ENCODE measurements around the gene ZBTB9.

Gene ZBTB9

DNA sequence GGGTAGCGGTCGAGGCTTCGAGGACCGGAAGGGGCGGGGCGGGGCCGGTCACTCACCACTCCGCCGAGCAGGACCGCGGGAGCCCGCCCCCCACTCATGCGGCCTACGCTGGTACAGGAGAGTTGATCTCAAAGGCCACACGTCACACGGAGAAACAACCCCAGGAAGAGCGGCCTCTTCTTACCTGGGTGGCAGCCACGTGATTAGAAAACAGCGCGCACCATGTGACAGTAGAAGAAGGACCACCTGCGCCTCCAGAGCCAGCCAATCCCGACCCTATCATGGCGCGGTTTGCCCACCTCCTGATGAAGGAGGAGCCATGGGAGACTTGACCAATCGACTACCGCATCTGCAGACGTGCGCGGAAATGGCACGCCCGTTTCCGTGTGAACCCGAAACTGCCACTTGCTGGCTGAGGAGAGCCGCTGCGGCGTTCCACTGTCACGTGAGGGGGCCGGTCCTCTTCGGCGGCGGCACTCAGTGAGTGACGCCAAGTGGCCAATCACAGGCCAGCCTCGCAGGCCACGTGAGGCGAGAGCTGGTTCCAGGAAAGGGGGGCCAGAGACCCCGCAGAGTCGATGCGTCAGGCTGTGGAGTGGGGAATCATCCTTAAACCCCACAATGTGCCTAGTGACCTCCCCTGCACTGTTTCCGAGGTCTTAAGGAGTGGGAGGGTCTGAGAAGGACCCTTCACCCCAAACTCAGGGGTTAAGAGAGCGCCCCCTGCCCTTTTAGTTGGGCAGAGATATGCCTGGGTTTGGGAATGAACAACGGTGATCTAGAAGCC, 36.3 kb upstream of the ZBTB9 start, which contains the start of gene CUTA:
TSS of gene CUTA (minus strand) at position 205 of the 787 bp plus-strand sequence. CDS start at position 98, 107 bp downstream.
- peak; percentile 87 to 100 (median 100) for DNase-seq

DNA sequence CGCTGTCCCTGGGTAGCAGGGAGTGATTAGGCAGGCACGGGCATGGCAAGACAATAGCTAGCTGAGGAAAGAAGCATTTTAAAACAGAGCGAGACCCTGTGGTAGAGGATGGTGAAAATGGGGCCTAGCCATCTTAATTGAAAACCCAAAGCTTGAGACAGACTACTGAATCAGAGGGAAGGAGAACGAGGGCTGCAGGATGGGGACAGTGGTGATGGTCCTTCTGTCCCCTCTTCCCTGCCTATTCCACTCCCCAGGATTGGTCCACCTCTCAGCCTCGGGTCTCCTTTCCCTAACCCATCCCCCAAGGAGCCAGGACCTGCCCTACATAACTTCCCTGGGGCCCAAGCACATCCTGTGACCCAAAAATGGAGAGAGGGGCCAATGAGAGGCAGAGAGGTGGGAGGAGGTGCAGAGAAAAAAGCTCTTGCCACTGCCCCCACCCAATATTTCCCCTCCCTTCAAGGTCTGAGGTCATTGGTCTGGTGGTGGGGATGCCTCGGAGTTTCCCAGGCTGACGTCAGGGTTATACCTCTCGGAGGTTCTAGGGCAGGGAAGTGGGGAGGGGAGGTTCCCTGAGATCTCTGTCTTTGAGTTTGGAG, 35.6 kb upstream of the ZBTB9 start:
- no peak for DNase-seq

DNA sequence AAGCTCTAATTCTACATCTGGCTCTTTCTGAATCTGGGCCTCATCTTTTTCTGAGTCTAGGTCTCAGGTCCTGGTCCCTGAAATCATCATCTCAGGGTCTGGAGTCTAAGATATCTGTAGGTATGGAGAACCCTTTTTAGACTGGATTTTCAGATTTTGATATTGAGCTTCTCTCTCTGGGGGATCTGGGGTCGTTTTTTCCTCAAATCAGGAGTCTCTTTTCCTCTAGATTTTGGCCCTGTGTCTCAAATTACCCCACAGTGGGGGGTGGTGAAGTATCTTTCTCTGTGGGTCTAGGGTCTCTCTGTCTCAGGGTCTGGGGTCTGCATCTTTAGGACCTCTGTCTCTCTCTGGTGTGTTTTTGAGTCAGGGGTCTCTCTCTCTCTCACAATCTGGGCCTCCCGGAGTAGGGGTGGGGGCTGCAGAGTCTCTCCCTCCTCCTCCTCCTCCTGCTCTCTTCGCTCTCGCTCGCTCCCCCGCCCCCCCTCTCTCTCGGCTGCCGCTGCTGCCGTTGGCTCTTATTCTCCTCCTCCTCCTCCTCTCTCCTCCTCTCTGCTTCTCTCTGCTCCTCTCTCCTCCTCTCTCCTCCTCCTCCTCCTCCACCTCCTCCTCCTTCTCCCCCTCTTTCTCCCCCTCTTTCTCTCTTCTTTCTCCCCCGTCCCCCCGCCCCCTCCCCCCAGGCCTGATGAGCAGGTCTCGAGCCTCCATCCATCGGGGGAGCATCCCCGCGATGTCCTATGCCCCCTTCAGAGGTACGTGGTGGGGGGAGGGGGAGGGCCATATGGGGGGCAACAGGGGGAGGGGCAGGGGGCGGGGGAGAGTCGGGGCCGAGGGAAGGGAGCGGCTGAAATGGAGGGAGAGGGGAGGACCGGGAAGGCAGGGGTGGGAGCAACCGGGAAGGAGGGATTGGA, 34.5 kb upstream of the ZBTB9 start, which contains the start of gene SYNGAP1:
TSS of gene SYNGAP1 (plus strand) at position 486 of the 911 bp plus-strand sequence. CDS start at position 686, 200 bp downstream.
- DNase-seq: peak in 39 of 58 donors; percentile 13 to 75 (median 41)

DNA sequence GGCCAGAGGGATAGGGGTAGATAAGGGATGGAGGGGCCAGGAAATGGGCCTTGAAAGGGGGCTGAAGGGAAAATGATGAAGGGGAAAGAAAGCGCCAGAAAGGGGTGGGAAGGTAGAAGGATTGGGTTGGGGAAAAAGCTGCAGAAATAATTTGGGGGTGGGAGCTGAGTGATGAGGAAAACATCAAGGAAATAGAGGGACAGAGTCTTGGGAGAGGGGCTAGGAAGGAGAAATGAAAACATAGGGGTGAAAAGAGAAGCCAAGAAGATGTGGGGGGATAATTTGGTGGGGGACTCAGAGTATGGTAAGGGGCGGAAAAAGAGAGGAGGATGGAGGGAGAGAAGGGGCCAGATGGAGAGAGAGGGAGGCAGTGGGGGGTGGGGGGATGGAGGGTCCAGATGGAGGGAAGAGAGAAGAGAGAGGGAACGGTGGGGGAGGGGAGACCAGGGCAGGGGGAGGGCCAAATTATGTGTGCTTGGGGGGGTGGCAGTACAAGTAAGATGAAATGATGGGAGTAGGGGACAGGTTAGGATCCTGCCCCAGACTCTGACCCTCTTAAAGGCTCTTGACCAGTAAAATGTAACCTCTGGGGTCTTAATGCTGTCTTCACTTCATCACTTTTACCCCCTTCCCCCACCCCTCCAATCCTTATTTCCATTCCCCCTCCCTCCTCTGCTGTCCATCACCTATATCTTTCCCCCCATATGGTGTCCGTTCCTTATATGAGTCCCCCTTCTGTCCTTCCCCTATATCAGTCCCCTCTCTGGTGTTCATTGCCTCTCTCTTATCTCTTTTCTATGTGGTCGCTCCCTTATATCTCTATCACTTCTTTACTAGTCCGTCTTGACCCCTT, 33.7 kb upstream of the ZBTB9 start:
- no peak for DNase-seq

DNA sequence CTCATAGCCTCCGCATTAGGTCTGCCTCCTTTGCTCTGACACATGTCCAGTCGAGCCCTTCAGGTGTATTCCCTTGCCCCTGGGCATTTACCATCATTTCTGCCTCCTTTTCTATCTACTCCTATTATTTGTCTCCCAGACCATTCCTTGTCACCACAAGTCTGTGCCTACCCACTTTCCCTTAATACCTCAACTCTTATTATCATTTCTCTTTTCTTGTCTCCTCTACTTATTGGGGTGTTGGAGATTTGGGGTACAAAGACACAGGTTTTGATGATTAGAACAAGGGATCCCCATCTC, 33.1 kb upstream of the ZBTB9 start:
- no peak for DNase-seq

DNA sequence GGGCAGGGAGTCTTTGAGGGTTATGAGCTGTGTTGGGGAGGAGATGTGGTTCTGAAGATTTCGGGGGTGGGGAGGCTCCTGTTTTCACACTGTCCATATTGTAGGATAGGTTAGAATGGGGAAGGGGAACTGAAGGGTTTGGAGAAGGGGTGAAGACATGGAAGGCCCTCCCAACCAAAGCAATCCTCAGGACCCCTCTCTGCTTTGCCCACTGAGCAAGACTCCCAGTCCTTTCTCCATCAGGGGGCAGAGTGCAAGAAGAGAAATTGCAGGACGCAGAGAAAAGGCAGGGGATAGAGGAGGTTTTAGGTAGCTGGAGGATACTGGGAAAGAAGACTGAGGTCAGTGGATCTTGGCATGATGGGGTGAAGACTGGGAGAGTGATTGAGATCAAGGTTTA, 30.6 kb upstream of the ZBTB9 start:
- no peak for DNase-seq

DNA sequence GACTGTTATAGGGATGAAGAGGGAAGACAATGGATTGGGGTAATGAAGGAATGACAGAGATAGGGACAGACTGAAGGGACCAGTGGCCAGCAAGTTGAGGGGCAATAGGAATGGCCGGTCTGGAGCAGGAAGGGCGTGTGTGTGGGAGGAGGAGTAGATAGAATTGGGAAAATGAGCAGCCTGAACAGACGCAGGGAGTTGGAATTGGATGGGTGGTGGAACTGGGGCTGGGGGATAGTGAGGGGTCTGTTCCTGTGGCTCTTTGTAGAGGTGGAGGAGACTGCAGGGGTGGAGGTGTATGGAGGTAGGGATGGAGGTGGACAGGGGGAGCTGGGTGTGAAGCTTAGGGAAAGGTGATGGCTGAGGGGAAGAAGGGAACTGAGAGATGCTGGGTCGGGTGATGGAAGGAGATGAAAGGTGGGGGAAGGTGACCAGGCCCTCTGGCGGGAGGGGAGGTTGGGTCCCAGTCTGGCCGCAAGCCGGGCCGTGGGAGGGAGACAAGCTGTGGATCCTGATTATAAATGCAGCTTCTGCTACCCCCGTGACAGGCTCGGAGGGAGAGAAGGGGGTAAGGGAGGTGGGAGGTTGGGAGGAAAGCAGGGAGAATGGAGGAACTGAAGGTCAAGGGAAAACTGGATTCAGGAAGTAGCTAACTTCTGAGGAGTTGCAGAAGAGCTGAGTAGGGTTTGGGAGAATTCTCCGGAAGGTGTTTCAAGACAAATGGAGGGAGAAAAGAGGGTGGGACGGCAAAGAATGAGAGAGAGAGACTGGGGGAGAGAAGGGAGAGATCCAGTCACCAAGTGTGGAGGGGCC, 29.3 kb upstream of the ZBTB9 start:
- DNase-seq: peak in 13 of 58 donors; percentile 9 to 46 (median 32)

DNA sequence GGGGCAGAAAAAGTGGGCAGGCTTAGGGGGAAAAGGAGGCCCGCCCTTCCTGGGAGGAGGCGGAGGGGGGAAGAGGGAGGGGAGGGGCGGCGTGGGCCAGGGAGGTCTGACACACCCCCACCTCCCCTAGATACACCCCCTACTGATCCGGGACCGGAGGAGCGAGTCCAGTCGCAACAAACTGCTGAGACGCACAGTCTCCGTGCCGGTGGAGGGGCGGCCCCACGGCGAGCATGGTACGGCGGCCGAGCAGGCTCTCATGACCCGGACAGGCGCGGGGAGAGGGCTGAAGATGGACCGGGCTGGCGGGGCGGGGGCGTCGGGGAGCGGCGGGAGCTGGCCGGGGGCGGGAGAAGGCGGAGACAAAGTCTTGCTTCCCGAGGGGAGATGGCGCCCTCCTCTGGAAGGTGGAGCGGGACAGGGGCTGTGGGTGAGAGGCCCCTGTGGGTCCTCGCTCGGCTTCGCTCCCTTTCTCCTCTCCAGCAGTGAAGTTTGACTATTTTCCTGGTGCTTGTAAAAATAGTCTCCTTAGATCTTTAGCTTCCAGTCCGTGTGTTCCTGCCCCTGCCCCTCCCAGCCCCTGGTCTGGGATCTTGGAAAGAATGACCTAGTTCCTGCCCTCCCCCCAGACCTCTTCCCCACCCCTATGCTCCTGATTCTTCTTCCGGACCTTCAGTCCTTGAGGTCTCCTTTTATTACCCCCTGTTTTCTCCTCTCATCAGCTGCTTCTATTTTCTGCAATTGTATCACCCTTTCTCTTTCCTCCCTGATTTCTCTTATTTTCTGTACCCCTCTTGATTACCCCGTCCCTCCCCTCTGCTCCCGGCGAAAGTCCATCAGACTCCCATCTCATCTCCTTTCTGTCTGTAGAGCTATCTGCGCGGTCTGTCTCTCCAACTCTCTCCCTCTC, 28.5 kb upstream of the ZBTB9 start:
- DNase-seq: peak in 56 of 58 donors; percentile 17 to 87 (median 74)

DNA sequence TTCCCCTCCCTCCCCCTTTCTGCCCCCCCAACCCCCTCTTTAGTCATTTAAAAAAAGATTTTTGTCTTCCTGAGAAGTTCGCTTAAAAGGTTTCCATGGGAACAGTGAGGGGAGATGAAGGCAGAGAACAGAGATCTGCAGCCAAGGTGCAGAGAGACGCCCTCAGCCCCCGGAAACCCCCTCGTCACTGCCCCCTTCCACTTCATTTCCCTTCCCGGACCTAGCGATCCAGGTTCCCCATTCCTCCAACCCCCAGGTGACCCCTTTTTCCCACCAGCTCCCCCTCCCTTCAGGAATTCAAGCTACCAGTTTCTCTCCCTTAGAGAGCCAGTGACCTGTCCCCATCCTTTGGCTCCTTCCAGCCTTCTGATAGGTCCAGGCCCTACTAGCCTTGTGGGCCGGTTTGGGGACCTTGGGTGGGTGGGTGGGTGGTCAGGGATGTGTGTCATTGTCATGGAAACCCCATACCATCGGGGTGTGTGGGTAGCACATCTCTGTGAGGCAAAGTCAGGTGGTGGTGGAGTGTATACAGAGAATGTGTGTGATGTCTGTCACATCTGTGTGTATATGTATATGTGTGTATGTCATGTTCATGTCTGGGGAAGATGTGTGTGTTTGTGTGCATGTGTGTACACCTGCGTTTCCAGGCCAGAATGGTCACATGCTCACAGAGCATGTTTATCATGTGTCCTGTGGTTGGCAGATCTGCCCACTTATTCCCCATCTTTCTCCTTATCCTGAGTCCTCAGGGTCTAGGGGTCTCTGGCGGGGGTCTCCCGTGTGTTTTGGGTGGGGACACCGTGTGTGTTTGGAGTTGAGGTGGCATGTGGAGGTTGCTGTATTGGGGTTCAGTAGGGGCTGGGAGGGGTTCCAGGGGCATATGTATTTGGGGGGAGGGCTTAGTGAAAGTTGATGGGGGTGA, 27.5 kb upstream of the ZBTB9 start:
- peak in 13 of 58 donors; percentile 7 to 59 (median 37) for DNase-seq

DNA sequence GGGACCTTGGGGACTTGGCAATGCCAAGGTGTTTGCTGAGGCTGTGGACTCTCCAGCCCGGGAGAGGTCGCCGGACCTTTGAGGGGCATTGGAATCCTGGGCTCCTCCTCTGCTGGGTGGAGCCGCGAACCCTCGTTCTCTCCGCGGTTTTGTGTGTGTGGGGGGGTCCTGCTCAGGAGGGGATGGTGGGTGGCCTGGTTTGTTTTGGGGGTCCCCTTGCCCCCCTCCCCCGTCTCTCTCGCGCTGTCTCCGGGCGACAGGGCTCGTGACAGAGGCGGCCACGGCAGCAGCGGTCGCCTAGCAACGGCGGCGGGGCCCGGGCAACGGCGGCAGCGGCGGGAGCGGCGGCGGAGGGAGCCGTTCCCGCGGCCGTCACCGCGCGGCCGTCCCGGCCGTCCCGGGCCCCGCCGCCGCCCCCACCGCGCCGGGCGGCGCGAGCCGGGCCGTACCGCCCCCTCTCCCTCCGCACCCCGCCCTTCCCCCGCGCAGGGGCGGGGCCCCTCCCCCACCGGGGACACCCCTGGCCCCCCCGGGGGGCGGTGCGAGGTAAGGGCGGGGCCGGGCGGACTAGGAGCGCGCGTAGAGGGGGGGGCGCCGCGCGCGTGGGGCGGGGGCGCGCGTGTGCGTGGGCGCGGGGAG, 26.7 kb upstream of the ZBTB9 start:
- peak in 40 of 58 donors; percentile 3 to 70 (median 40) for DNase-seq

DNA sequence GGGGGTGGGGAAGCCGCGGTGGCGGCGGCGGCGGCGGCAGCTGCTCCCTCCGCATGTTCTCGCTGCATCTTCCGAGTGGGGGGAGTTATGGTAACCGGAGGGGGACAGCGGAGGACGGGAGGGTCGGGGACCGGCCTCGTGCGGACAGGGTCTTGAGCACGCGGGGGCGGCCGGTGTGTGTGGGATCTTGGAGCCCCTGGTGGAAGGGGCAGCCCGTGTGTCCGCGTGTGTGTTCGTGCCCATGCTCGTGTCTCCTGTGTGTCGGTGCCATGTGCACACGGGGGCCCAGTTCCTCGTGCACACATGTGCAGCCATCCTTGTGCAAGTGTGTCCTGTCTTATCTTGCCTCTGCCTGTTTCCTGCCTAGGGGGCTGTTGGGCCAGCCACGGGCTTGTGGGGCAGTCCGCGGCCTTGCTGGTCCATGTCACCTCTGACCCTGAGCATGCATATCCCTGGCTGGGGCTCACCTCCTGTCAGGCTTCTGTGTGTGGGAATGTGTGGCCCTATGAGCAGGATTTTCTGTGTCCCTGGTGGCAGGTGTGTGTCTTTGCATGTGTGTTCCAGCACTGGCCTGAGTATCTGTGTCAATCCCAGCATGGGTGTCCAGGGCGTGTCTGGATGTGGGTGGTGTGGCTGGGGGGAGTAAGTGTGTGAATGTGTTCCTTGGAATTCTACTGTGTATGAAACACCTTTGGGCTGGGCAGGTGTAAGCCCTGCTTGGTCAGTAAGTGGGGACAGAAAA, 26.0 kb upstream of the ZBTB9 start:
- DNase-seq: peak in 3 of 58 donors; percentile 11 to 38 (median 18)

DNA sequence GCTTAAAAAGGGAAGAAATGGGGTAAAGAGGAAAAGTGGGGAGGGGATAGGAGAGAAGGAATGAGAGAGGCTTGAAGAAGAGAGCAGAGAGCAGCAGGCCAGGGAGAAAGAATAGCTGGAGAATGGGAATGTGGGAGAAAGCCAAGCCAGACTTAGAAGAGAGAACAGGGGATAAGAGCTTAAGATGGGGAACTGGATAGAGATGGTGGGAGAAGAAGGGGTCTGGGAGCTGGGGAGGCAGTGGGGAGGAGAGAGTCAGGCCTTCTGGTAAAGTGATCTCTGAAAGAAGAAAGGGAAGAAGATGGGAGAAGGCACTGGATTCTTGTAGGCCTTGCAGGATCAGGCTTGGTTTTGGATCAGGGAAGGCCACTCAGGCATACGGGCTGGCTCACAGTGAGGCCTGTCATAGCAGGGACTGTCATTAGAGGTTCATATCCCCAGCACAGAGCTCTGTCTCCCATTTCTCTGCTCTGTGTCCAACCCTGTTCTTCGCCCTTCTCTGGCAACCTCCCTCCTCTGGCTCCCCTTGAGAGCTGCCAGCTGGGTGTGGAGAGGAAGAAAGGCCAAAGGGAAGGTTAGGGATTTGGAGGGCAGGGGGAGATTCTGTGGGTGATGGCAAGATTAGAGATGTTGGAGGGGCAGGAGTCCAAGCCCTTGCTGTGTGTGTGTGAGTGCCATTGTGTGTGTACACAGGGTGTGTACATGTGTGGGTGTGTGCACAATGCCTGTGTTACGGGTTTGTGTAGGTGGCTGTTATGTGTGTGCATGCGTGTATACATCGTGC, 25.2 kb upstream of the ZBTB9 start:
- peak in 4 of 58 donors; percentile 7 to 19 (median 8) for DNase-seq

DNA sequence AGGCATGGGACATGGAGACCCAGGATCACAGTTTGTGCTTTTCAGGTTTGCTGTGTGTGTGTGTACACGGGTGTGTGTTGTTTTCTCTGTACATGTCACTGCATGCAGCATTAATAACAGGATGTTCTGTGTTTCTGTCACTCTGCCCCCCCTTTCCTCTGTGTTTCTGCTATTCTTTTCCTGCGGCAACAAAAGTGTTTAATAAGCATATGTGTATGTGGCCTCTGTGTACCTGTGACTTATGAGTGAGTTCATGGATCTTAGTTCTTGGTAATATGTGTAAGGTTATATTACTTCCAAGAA, 24.7 kb upstream of the ZBTB9 start:
- DNase-seq: no peak

DNA sequence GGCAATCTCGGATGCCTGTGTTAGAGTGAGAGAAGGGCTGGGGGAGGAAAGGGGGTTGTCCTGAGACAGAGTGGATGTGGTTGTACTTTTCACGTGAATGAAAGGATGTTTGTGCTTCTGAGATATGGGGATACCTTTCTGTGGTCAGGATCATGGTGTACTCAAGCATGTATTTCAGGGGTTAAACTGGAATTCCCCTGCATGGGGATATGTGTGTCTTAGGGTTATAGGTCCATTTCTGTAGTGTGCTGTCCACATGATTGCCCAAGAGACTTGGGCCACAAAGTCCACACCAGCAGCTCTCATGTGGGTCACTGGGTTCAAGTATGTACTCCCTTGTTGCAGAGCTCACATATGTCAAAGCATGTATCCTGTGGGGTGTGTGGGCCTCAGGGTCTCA, 24.0 kb upstream of the ZBTB9 start:
- DNase-seq: no peak
